GM23338 (cell line): ENCODE results near the gene SPTLC2. TPM values are rescaled to one million over a fixed set of nuclear protein-coding genes. Genes with fewer than 3 reads are reported as not detected.

Experiments used
- ATAC-seq: fragments of 200-7000 bp; cut with Tn5 transposase; 3 replicates; pipeline ENCODE4 v1.9.1; 2020
- DNase-seq: peaks from one replicate; pipeline ENCODE4 v3.0.0-alpha.2; 2015; ENCODE audit warnings: low spot score
- H2AFZ ChIP-seq: fragments of 200-600 bp; sonication (generic); 2 replicates; pipeline ENCODE4 v1.8.0; 2016; ENCODE audit warnings: antibody characterized with exemption, mild to moderate bottlenecking, moderate library complexity
- H3F3A ChIP-seq: fragments of 200-600 bp; sonication (generic); replicated peaks from 2 replicates; pipeline ENCODE4 v1.8.0; 2017; ENCODE audit warnings: antibody characterized with exemption, mixed run types, low read depth
- H3K27ac ChIP-seq: fragments of 200-600 bp; sonication (generic); 2 replicates; pipeline ENCODE4 v1.6.1; 2016; ENCODE audit warnings: low read depth
- H3K27me3 ChIP-seq: fragments of 200-600 bp; sonication (generic); 2 replicates; pipeline ENCODE4 v1.8.0; 2016; ENCODE audit warnings: mild to moderate bottlenecking, mixed run types, moderate library complexity; ENCODE audit not compliant: insufficient read depth
- H3K36me3 ChIP-seq: fragments of 200-600 bp; sonication (generic); 2 replicates; pipeline ENCODE4 v1.8.0; 2016; ENCODE audit warnings: mild to moderate bottlenecking; ENCODE audit not compliant: insufficient read depth
- H3K4me1 ChIP-seq: fragments of 200-600 bp; sonication (generic); 2 replicates; pipeline ENCODE4 v1.8.0; 2016; ENCODE audit warnings: mild to moderate bottlenecking, moderate library complexity; ENCODE audit not compliant: insufficient read depth
- H3K4me2 ChIP-seq: fragments of 200-600 bp; sonication (generic); 2 replicates; pipeline ENCODE4 v1.7.1; 2017; ENCODE audit warnings: mixed run types
- H3K4me3 ChIP-seq: fragments of 200-600 bp; sonication (generic); 2 replicates; pipeline ENCODE4 v1.6.1; 2016; ENCODE audit warnings: mixed run types
- H3K79me2 ChIP-seq: fragments of 200-600 bp; sonication (generic); replicated peaks from 2 replicates; pipeline ENCODE4 v1.8.0; 2017; ENCODE audit warnings: mild to moderate bottlenecking; ENCODE audit not compliant: insufficient read depth
- H3K9me2 ChIP-seq: fragments of 200-600 bp; sonication (generic); 2 replicates; pipeline ENCODE4 v1.8.0; 2017; ENCODE audit not compliant: insufficient read depth
- H4K20me1 ChIP-seq: fragments of 200-600 bp; sonication (generic); replicated peaks from 2 replicates; pipeline ENCODE4 v1.8.0; 2017; ENCODE audit warnings: mild to moderate bottlenecking; ENCODE audit not compliant: insufficient read depth
- H3K27ac Mint-ChIP-seq: 2 replicates; pipeline ENCODE4 v1.8.0; 2020; ENCODE audit warnings: inconsistent platforms, mild to moderate bottlenecking, moderate library complexity, mixed read lengths
- H3K27me3 Mint-ChIP-seq: 3 replicates; pipeline ENCODE4 v1.8.0; 2022; ENCODE audit warnings: low read depth, mild to moderate bottlenecking, moderate library complexity, mixed read lengths, inconsistent platforms; ENCODE audit not compliant: insufficient read depth, poor library complexity
- H3K36me3 Mint-ChIP-seq: 3 replicates; pipeline ENCODE4 v1.8.0; 2021; ENCODE audit warnings: low read depth, mild to moderate bottlenecking, inconsistent platforms, moderate library complexity, mixed read lengths
- H3K4me1 Mint-ChIP-seq: 3 replicates; pipeline ENCODE4 v1.8.0; 2020; ENCODE audit warnings: mild to moderate bottlenecking, inconsistent platforms, mixed read lengths
- H3K4me3 Mint-ChIP-seq: 3 replicates; pipeline ENCODE4 v1.8.0; 2021; ENCODE audit warnings: moderate library complexity, mild to moderate bottlenecking, inconsistent platforms, mixed read lengths
- H3K9me3 Mint-ChIP-seq: 3 replicates; pipeline ENCODE4 v1.8.0; 2020; ENCODE audit warnings: moderate library complexity, mild to moderate bottlenecking, inconsistent platforms, mixed read lengths
- CREB1 ChIP-seq: fragments of 250-450 bp; sonication (Bioruptor Pico); IDR thresholded peaks from 2 replicates; pipeline ENCODE4 v1.5.0; 2020; ENCODE audit warnings: low read depth, mild to moderate bottlenecking, moderate library complexity
- EZH2 ChIP-seq: fragments of 200-600 bp; sonication (generic); IDR thresholded peaks from one replicate; pipeline ENCODE4 v1.8.0; 2017; ENCODE audit warnings: antibody characterized with exemption, mild to moderate bottlenecking, low read depth; ENCODE audit not compliant: unreplicated experiment
- EZH2phosphoT487 ChIP-seq: fragments of 200-600 bp; sonication (generic); IDR thresholded peaks from one replicate; pipeline ENCODE4 v1.8.1; 2018; ENCODE audit warnings: antibody characterized with exemption; ENCODE audit not compliant: unreplicated experiment
- JUNB ChIP-seq: IDR thresholded peaks from one replicate; pipeline ENCODE4 v1.6.1; 2016; ENCODE audit warnings: antibody characterized with exemption; ENCODE audit not compliant: unreplicated experiment
- NANOG ChIP-seq: IDR thresholded peaks from 2 replicates; pipeline ENCODE4 v1.6.1; 2016; ENCODE audit warnings: antibody characterized with exemption, borderline replicate concordance
- POLR2AphosphoS5 ChIP-seq: IDR thresholded peaks from 2 replicates; pipeline ENCODE4 v1.6.1; 2016; ENCODE audit warnings: antibody characterized with exemption, low read depth
- STAT1 ChIP-seq: IDR thresholded peaks from one replicate; pipeline ENCODE4 v1.6.1; 2016; ENCODE audit warnings: antibody characterized with exemption; ENCODE audit not compliant: unreplicated experiment
- ZNF114 ChIP-seq: fragments of 250-450 bp; sonication (Bioruptor Pico); IDR thresholded peaks from 2 replicates; pipeline ENCODE4 v1.5.0; 2020; ENCODE audit warnings: mild to moderate bottlenecking, moderate library complexity
- ZNF331 ChIP-seq: fragments of 250-450 bp; sonication (Bioruptor Pico); IDR thresholded peaks from 2 replicates; pipeline ENCODE4 v1.5.0; 2020; ENCODE audit warnings: low read depth, mild to moderate bottlenecking, moderate library complexity
- polyA plus RNA-seq: library from polyadenylated mRNA; unstranded; fragments of >200 nt; fragmentation: Nextera tagmentation; extraction: Ambion mirVana; gene quantifications from 2 replicates; pipeline ENCODE4 v1.2.1, GENCODE V29; 2016
- total RNA-seq: library from RNA; depleted of rRNA; stranded (reverse); fragments of >200 nt; shearing (Covaris generic); gene quantifications from 2 replicates; pipeline ENCODE4 v1.2.3, GENCODE V29; 2014
- TF ChIP-seq, protein P1 (sequence below): IDR thresholded peaks from 2 replicates; pipeline ENCODE4 v1.6.1; 2016; ENCODE audit warnings: antibody characterized with exemption
- TF ChIP-seq, protein P2 (sequence below): fragments of 250-450 bp; sonication (Bioruptor Pico); IDR thresholded peaks from 2 replicates; pipeline ENCODE4 v1.5.0; 2020; ENCODE audit warnings: mild to moderate bottlenecking, moderate library complexity
- TF ChIP-seq, protein P3 (sequence below), 2 experiments: fragments of 200-600 bp in 1 of 2; sonication (generic) in 1 of 2; conservative IDR thresholded peaks; 2 replicates each; pipeline versions ENCODE4 v1.5.1 to v1.6.1; 2016 to 2017; ENCODE audit warnings: antibody characterized with exemption in 2 of 2, low read depth in 2 of 2, mild to moderate bottlenecking in 2 of 2, moderate library complexity in 1 of 2
- TF ChIP-seq, protein P4 (sequence below): IDR thresholded peaks from one replicate; pipeline ENCODE4 v1.6.1; 2018; ENCODE audit warnings: antibody characterized with exemption; ENCODE audit not compliant: unreplicated experiment

Gene SPTLC2
- total and polyA plus RNA-seq, 2 experiments from 2014 or later = 22.3 to 38.9 TPM

DNA sequence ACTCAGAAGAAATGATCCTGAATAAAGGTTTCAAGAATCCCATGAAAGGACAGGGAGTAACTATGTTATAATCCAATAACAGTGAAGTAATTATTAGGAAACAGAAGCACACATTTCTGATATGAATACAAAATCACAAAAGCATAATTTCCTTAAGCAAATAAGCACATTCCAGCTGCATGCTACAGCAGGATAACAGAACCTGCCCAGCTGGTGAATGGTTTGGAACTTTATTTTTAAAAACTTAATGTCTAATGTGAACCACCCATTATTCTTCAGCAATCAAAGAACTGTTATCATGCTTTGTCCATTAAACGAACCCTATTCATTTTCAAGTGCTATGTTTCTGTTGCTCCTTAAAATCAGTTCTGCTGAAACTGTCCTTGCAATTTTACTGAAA, 13.4 kb downstream of the SPTLC2 start:
- Histone ChIP-seq H3K9me2 (no peaks in the 10 kb centered on the region), H3K36me3 (peaks cover 15% of the 10 kb centered on the region), H3K79me2 (peaks cover 98% of the 10 kb centered on the region), H3F3A (no peaks in the 10 kb centered on the region), H3K4me1 (peaks cover 15% of the 10 kb centered on the region), H3K27ac (no peak overlapping the region), H4K20me1 (peaks cover 11% of the 10 kb centered on the region), H3K4me2 (no peak overlapping the region), H3K4me3 (no peak overlapping the region), H3K27me3 (no peaks in the 10 kb centered on the region), H2AFZ (no peak overlapping the region)
- H3K4me3 Mint-ChIP-seq = no peak overlapping the region
- no peaks in the 10 kb centered on the region for H3K27me3 Mint-ChIP-seq
- H3K9me3 Mint-ChIP-seq = peaks cover 33% of the 10 kb centered on the region
- ATAC-seq (no peak), DNase-seq (no peak)
- no peak overlapping the region for H3K27ac Mint-ChIP-seq
- TF ChIP-seq JUNB = no peak
- TF ChIP-seq, protein P1, sequence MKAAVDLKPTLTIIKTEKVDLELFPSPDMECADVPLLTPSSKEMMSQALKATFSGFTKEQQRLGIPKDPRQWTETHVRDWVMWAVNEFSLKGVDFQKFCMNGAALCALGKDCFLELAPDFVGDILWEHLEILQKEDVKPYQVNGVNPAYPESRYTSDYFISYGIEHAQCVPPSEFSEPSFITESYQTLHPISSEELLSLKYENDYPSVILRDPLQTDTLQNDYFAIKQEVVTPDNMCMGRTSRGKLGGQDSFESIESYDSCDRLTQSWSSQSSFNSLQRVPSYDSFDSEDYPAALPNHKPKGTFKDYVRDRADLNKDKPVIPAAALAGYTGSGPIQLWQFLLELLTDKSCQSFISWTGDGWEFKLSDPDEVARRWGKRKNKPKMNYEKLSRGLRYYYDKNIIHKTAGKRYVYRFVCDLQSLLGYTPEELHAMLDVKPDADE = no peak
- no peak for TF ChIP-seq CREB1 (CRISPR knock-in tag)
- TF ChIP-seq ZNF331 (CRISPR knock-in tag) = no peak
- TF ChIP-seq, protein P2, sequence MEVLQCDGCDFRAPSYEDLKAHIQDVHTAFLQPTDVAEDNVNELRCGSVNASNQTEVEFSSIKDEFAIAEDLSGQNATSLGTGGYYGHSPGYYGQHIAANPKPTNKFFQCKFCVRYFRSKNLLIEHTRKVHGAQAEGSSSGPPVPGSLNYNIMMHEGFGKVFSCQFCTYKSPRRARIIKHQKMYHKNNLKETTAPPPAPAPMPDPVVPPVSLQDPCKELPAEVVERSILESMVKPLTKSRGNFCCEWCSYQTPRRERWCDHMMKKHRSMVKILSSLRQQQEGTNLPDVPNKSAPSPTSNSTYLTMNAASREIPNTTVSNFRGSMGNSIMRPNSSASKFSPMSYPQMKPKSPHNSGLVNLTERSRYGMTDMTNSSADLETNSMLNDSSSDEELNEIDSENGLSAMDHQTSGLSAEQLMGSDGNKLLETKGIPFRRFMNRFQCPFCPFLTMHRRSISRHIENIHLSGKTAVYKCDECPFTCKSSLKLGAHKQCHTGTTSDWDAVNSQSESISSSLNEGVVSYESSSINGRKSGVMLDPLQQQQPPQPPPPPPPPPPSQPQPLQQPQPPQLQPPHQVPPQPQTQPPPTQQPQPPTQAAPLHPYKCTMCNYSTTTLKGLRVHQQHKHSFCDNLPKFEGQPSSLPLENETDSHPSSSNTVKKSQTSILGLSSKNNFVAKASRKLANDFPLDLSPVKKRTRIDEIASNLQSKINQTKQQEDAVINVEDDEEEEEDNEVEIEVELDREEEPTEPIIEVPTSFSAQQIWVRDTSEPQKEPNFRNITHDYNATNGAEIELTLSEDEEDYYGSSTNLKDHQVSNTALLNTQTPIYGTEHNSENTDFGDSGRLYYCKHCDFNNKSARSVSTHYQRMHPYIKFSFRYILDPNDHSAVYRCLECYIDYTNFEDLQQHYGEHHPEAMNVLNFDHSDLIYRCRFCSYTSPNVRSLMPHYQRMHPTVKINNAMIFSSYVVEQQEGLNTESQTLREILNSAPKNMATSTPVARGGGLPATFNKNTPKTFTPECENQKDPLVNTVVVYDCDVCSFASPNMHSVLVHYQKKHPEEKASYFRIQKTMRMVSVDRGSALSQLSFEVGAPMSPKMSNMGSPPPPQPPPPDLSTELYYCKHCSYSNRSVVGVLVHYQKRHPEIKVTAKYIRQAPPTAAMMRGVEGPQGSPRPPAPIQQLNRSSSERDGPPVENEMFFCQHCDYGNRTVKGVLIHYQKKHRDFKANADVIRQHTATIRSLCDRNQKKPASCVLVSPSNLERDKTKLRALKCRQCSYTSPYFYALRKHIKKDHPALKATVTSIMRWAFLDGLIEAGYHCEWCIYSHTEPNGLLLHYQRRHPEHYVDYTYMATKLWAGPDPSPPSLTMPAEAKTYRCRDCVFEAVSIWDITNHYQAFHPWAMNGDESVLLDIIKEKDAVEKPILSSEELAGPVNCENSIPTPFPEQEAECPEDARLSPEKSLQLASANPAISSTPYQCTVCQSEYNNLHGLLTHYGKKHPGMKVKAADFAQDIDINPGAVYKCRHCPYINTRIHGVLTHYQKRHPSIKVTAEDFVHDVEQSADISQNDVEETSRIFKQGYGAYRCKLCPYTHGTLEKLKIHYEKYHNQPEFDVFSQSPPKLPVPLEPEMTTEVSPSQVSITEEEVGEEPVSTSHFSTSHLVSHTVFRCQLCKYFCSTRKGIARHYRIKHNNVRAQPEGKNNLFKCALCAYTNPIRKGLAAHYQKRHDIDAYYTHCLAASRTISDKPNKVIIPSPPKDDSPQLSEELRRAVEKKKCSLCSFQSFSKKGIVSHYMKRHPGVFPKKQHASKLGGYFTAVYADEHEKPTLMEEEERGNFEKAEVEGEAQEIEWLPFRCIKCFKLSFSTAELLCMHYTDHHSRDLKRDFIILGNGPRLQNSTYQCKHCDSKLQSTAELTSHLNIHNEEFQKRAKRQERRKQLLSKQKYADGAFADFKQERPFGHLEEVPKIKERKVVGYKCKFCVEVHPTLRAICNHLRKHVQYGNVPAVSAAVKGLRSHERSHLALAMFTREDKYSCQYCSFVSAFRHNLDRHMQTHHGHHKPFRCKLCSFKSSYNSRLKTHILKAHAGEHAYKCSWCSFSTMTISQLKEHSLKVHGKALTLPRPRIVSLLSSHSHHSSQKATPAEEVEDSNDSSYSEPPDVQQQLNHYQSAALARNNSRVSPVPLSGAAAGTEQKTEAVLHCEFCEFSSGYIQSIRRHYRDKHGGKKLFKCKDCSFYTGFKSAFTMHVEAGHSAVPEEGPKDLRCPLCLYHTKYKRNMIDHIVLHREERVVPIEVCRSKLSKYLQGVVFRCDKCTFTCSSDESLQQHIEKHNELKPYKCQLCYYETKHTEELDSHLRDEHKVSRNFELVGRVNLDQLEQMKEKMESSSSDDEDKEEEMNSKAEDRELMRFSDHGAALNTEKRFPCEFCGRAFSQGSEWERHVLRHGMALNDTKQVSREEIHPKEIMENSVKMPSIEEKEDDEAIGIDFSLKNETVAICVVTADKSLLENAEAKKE = no peak
- TF ChIP-seq POLR2AphosphoS5 = no peak
- no peak for TF ChIP-seq EZH2phosphoT487
- TF ChIP-seq, protein P3, sequence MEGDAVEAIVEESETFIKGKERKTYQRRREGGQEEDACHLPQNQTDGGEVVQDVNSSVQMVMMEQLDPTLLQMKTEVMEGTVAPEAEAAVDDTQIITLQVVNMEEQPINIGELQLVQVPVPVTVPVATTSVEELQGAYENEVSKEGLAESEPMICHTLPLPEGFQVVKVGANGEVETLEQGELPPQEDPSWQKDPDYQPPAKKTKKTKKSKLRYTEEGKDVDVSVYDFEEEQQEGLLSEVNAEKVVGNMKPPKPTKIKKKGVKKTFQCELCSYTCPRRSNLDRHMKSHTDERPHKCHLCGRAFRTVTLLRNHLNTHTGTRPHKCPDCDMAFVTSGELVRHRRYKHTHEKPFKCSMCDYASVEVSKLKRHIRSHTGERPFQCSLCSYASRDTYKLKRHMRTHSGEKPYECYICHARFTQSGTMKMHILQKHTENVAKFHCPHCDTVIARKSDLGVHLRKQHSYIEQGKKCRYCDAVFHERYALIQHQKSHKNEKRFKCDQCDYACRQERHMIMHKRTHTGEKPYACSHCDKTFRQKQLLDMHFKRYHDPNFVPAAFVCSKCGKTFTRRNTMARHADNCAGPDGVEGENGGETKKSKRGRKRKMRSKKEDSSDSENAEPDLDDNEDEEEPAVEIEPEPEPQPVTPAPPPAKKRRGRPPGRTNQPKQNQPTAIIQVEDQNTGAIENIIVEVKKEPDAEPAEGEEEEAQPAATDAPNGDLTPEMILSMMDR (conservative IDR thresholded peaks at IDR 0.05; ENCODE audit: low read depth in 2 of 2) = no peak
- TF ChIP-seq ZNF114 (CRISPR knock-in tag) = no peak
- no peak for TF ChIP-seq STAT1
- no peak for TF ChIP-seq EZH2
- TF ChIP-seq NANOG = no peak
- TF ChIP-seq, protein P4, sequence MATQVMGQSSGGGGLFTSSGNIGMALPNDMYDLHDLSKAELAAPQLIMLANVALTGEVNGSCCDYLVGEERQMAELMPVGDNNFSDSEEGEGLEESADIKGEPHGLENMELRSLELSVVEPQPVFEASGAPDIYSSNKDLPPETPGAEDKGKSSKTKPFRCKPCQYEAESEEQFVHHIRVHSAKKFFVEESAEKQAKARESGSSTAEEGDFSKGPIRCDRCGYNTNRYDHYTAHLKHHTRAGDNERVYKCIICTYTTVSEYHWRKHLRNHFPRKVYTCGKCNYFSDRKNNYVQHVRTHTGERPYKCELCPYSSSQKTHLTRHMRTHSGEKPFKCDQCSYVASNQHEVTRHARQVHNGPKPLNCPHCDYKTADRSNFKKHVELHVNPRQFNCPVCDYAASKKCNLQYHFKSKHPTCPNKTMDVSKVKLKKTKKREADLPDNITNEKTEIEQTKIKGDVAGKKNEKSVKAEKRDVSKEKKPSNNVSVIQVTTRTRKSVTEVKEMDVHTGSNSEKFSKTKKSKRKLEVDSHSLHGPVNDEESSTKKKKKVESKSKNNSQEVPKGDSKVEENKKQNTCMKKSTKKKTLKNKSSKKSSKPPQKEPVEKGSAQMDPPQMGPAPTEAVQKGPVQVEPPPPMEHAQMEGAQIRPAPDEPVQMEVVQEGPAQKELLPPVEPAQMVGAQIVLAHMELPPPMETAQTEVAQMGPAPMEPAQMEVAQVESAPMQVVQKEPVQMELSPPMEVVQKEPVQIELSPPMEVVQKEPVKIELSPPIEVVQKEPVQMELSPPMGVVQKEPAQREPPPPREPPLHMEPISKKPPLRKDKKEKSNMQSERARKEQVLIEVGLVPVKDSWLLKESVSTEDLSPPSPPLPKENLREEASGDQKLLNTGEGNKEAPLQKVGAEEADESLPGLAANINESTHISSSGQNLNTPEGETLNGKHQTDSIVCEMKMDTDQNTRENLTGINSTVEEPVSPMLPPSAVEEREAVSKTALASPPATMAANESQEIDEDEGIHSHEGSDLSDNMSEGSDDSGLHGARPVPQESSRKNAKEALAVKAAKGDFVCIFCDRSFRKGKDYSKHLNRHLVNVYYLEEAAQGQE = no peak
- H3K36me3 Mint-ChIP-seq = peaks cover 40% of the 10 kb centered on the region
- H3K4me1 Mint-ChIP-seq = peaks cover 14% of the 10 kb centered on the region
